Naive thymus-derived CD4-positive, alpha-beta T cell (primary cell): ENCODE results near the gene NEDD4L. TPM values are rescaled to one million over a fixed set of nuclear protein-coding genes. Genes with fewer than 3 reads are reported as not detected.

Source experiments
- ATAC-seq: fragments of 150-1000 bp; cut with Tn5 transposase; 2 replicates; pipeline ENCODE4 v1.10.0; 2021; ENCODE audit warnings: mild to moderate bottlenecking, moderate library complexity
- CTCF ChIA-PET: fragments of 350-600 bp; sonication (Branson Sonifier 250); formaldehyde crosslinking; loops from one replicate; lab custom pipeline; 2021; ENCODE audit warnings: antibody characterized with exemption; lab: Charles Lee
- POLR2A ChIA-PET: fragments of 350-600 bp; sonication (Branson Sonifier 250); formaldehyde crosslinking; loops from one replicate; lab custom pipeline; 2021; ENCODE audit warnings: antibody characterized with exemption, inconsistent platforms; lab: Charles Lee
- DNase-seq, 9 donors: peaks; one replicate each; pipeline versions ENCODE4 v3.0.0 to v3.0.0-alpha.2; 2020 to 2022; ENCODE audit warnings: mixed read lengths in 1 of 9
- H3K27ac ChIP-seq: one replicate; pipeline ENCODE4 v1.7.0; 2013; ENCODE audit warnings: mild to moderate bottlenecking, low read depth, low read length, moderate library complexity
- H3K27me3 ChIP-seq, 2 donors: one replicate each; pipeline ENCODE4 v1.7.0; 2013; ENCODE audit warnings: low read length in 2 of 2, mild to moderate bottlenecking in 2 of 2, moderate library complexity in 2 of 2; ENCODE audit not compliant: control insufficient read depth in 2 of 2, insufficient read depth in 2 of 2
- H3K36me3 ChIP-seq, 3 experiments: 1 replicate in 2 of 3; 2 replicates in 1 of 3; pipeline ENCODE4 v1.7.0; 2013; ENCODE audit warnings: low read length in 3 of 3, mild to moderate bottlenecking in 3 of 3, moderate library complexity in 1 of 3; ENCODE audit not compliant: insufficient read depth in 3 of 3, control insufficient read depth in 2 of 3
- H3K4me1 ChIP-seq, 2 donors: one replicate each; pipeline ENCODE4 v1.7.0; 2013; ENCODE audit warnings: low read length in 2 of 2, mild to moderate bottlenecking in 2 of 2, moderate library complexity in 1 of 2; ENCODE audit not compliant: control insufficient read depth in 2 of 2, insufficient read depth in 2 of 2
- H3K4me3 ChIP-seq: 2 replicates; pipeline ENCODE4 v1.7.0; 2013; ENCODE audit warnings: mild to moderate bottlenecking, low read length
- H3K9me3 ChIP-seq, 3 experiments: 1 replicate in 2 of 3; 2 replicates in 1 of 3; pipeline ENCODE4 v1.7.0; 2013; ENCODE audit warnings: low read length in 3 of 3; ENCODE audit not compliant: control insufficient read depth in 2 of 3
- H3K27ac Mint-ChIP-seq, 9 donors: one replicate each; pipeline ENCODE4 v1.8.0; 2020 to 2022; ENCODE audit warnings: mixed read lengths in 9 of 9, mild to moderate bottlenecking in 8 of 9, moderate library complexity in 5 of 9, inconsistent platforms in 2 of 9
- H3K27me3 Mint-ChIP-seq, 5 donors: one replicate each; pipeline ENCODE4 v1.8.0; 2021 to 2022; ENCODE audit warnings: mixed read lengths in 5 of 5, mild to moderate bottlenecking in 1 of 5
- H3K36me3 Mint-ChIP-seq, 5 donors: one replicate each; pipeline ENCODE4 v1.8.0; 2020 to 2022; ENCODE audit warnings: mixed read lengths in 5 of 5, mild to moderate bottlenecking in 3 of 5, inconsistent platforms in 1 of 5
- H3K4me1 Mint-ChIP-seq, 7 donors: one replicate each; pipeline ENCODE4 v1.8.0; 2020 to 2022; ENCODE audit warnings: mixed read lengths in 7 of 7, mild to moderate bottlenecking in 3 of 7, inconsistent platforms in 1 of 7
- H3K4me3 Mint-ChIP-seq, 10 donors: one replicate each; pipeline ENCODE4 v1.8.0; 2020 to 2022; ENCODE audit warnings: mild to moderate bottlenecking in 10 of 10, mixed read lengths in 10 of 10, moderate library complexity in 6 of 10, inconsistent platforms in 2 of 10
- H3K9me3 Mint-ChIP-seq, 11 donors: one replicate each; pipeline ENCODE4 v1.8.0; 2020 to 2022; ENCODE audit warnings: mixed read lengths in 11 of 11, mild to moderate bottlenecking in 4 of 11, inconsistent platforms in 1 of 11, moderate library complexity in 1 of 11
- intact Hi-C, 2 donors: fragments of 100-400 bp; cut with micrococcal nuclease; formaldehyde crosslinking; loops; one replicate each; pipeline ENCODE4 v1.15.1; 2023
- polyA plus RNA-seq, 2 donors: library from polyadenylated mRNA; unstranded; fragments of 300-500 nt; fragmentation: Illumina TruSeq; gene quantifications; one replicate each; pipeline ENCODE4 v1.2.3, GENCODE V29; 2021
- total RNA-seq, 6 experiments: library from RNA in 5 of 6; stranded (reverse) in 5 of 6; gene quantifications; 1 replicate in 5 of 6; 2 replicates in 1 of 6; pipeline ENCODE4 v1.2.3 and lab custom pipeline; 2021 to 2026

Gene NEDD4L
- total and polyA plus RNA-seq, 7 experiments from 2014 or later = 1.1 to 10.3 (median 4.2) TPM

GRCh38 chr18:58064406-58064998 is 20.5 kb downstream of the NEDD4L start:
- Mint-ChIP-seq H3K27me3 (peaks cover 7 to 10% (median 8%) of the 10 kb centered on the region in 5 donors), H3K27ac (no peak overlapping the region), H3K9me3 (no peaks in the 10 kb centered on the region), H3K4me3 (no peak overlapping the region), H3K4me1 (no peaks in the 10 kb centered on the region), H3K36me3 (peaks cover 0 to 5% (median 0%) of the 10 kb centered on the region in 5 donors)
- ATAC-seq = no peak
- DNase-seq = no peak
- POLR2A ChIA-PET = no interaction called here
- Histone ChIP-seq H3K27me3 (no peaks in the 10 kb centered on the region), H3K27ac (no peak overlapping the region), H3K4me3 (no peak overlapping the region), H3K36me3 (no peaks in the 10 kb centered on the region), H3K4me1 (no peaks in the 10 kb centered on the region), H3K9me3 (no peaks in the 10 kb centered on the region)
- intact Hi-C loops = no loop called here
- CTCF ChIA-PET = no interaction called here

GRCh38 chr18:58065956-58066355 is 21.9 kb downstream of the NEDD4L start:
- ChIA-PET CTCF (no interaction called here), POLR2A (no interaction called here)
- no peaks in the 10 kb centered on the region for H3K4me1 Mint-ChIP-seq

GRCh38 chr18:58067601-58068000 is 23.6 kb downstream of the NEDD4L start:
- peaks cover 7 to 10% (median 8%) of the 10 kb centered on the region in 5 donors for H3K27me3 Mint-ChIP-seq
- DNase-seq (no peak), ATAC-seq (no peak)
- H3K9me3 Mint-ChIP-seq = peaks cover 0 to 2% (median 0%) of the 10 kb centered on the region in 11 donors
- POLR2A ChIA-PET = no interaction called here
- H3K4me3 Mint-ChIP-seq = no peak overlapping the region
- H3K36me3 Mint-ChIP-seq = peaks cover 0 to 5% (median 0%) of the 10 kb centered on the region in 5 donors
- no peak overlapping the region for H3K4me3 ChIP-seq
- CTCF ChIA-PET = no interaction called here
- no peak overlapping the region for H3K27ac Mint-ChIP-seq
- no peak overlapping the region for H3K27ac ChIP-seq
- intact Hi-C loops = no loop called here
- no peaks in the 10 kb centered on the region for H3K4me1 Mint-ChIP-seq
- no peaks in the 10 kb centered on the region for H3K9me3 ChIP-seq
- H3K36me3 ChIP-seq = no peaks in the 10 kb centered on the region
- no peaks in the 10 kb centered on the region for H3K27me3 ChIP-seq
- H3K4me1 ChIP-seq = no peaks in the 10 kb centered on the region

More at GRCh38 chr18:58065956-58066355, 21.9 kb downstream of the NEDD4L start:
- peaks cover 0 to 5% (median 0%) of the 10 kb centered on the region in 5 donors for H3K36me3 Mint-ChIP-seq
- no peaks in the 10 kb centered on the region for H3K9me3 Mint-ChIP-seq
- H3K36me3 ChIP-seq = no peaks in the 10 kb centered on the region
- H3K27me3 ChIP-seq = no peaks in the 10 kb centered on the region
- H3K4me3 ChIP-seq = no peak overlapping the region
- H3K27ac ChIP-seq = no peak overlapping the region
- H3K9me3 ChIP-seq = no peaks in the 10 kb centered on the region
- H3K27ac Mint-ChIP-seq = no peak overlapping the region
- no peak for DNase-seq
- no peak for ATAC-seq
- peaks cover 7 to 10% (median 8%) of the 10 kb centered on the region in 5 donors for H3K27me3 Mint-ChIP-seq
- no peaks in the 10 kb centered on the region for H3K4me1 ChIP-seq
- intact Hi-C loops = no loop called here
- no peak overlapping the region for H3K4me3 Mint-ChIP-seq

GRCh38 chr18:58069099-58069498 is 25.1 kb downstream of the NEDD4L start:
- Histone ChIP-seq H3K27me3 (no peaks in the 10 kb centered on the region), H3K9me3 (no peaks in the 10 kb centered on the region), H3K36me3 (no peaks in the 10 kb centered on the region), H3K4me1 (no peaks in the 10 kb centered on the region), H3K27ac (no peak overlapping the region), H3K4me3 (no peak overlapping the region)
- ChIA-PET POLR2A (no interaction called here), CTCF (no interaction called here)
- H3K27ac Mint-ChIP-seq = no peak overlapping the region
- H3K36me3 Mint-ChIP-seq = peaks cover 0 to 5% (median 0%) of the 10 kb centered on the region in 5 donors
- no peak overlapping the region for H3K4me3 Mint-ChIP-seq
- peaks cover 0 to 2% (median 0%) of the 10 kb centered on the region in 11 donors for H3K9me3 Mint-ChIP-seq
- ATAC-seq (no peak), DNase-seq (no peak)
- H3K27me3 Mint-ChIP-seq = peaks cover 7 to 16% (median 8%) of the 10 kb centered on the region in 5 donors
- no peaks in the 10 kb centered on the region for H3K4me1 Mint-ChIP-seq
- intact Hi-C loops = no loop called here

GRCh38 chr18:58069721-58070292 is 25.8 kb downstream of the NEDD4L start:
- Histone ChIP-seq H3K36me3 (no peaks in the 10 kb centered on the region), H3K27me3 (no peaks in the 10 kb centered on the region), H3K27ac (no peak overlapping the region), H3K4me3 (no peak overlapping the region), H3K9me3 (no peaks in the 10 kb centered on the region), H3K4me1 (no peaks in the 10 kb centered on the region)
- peaks cover 0 to 2% (median 0%) of the 10 kb centered on the region in 11 donors for H3K9me3 Mint-ChIP-seq
- no peaks in the 10 kb centered on the region for H3K4me1 Mint-ChIP-seq
- intact Hi-C loops = no loop called here
- CTCF ChIA-PET = no interaction called here
- H3K36me3 Mint-ChIP-seq = peaks cover 0 to 5% (median 0%) of the 10 kb centered on the region in 5 donors
- peaks cover 7 to 16% (median 12%) of the 10 kb centered on the region in 5 donors for H3K27me3 Mint-ChIP-seq
- H3K27ac Mint-ChIP-seq = no peak overlapping the region
- DNase-seq (no peak), ATAC-seq (no peak)
- POLR2A ChIA-PET = no interaction called here
- H3K4me3 Mint-ChIP-seq = no peak overlapping the region

GRCh38 chr18:58076052-58076451 is 32.0 kb downstream of the NEDD4L start:
- Mint-ChIP-seq H3K27ac (no peak overlapping the region), H3K9me3 (peaks cover 0 to 2% (median 0%) of the 10 kb centered on the region in 11 donors), H3K4me3 (no peak overlapping the region), H3K27me3 (peaks cover 3 to 21% (median 16%) of the 10 kb centered on the region in 5 donors), H3K36me3 (no peaks in the 10 kb centered on the region), H3K4me1 (no peaks in the 10 kb centered on the region)
- POLR2A ChIA-PET = no interaction called here
- DNase-seq (no peak), ATAC-seq (no peak)
- no peaks in the 10 kb centered on the region for H3K27me3 ChIP-seq
- no peak overlapping the region for H3K27ac ChIP-seq
- no peaks in the 10 kb centered on the region for H3K4me1 ChIP-seq
- intact Hi-C loops = no loop called here
- no peaks in the 10 kb centered on the region for H3K36me3 ChIP-seq
- no peaks in the 10 kb centered on the region for H3K9me3 ChIP-seq
- CTCF ChIA-PET = interaction anchor here (0.7 kb wide), 1 partner anchor 90 kb away, joined by 4 read pairs; no protein-coding TSS in a partner anchor
- no peak overlapping the region for H3K4me3 ChIP-seq

- Histone ChIP-seq H3K27ac (no peak overlapping the region), H3K4me1 (no peaks in the 10 kb centered on the region), H3K27me3 (no peaks in the 10 kb centered on the region), H3K9me3 (no peaks in the 10 kb centered on the region), H3K4me3 (no peak overlapping the region), H3K36me3 (no peaks in the 10 kb centered on the region)
- Mint-ChIP-seq H3K4me3 (no peak overlapping the region), H3K27ac (no peak overlapping the region), H3K27me3 (peaks cover 3 to 21% (median 16%) of the 10 kb centered on the region in 5 donors), H3K4me1 (no peaks in the 10 kb centered on the region), H3K9me3 (no peaks in the 10 kb centered on the region), H3K36me3 (no peaks in the 10 kb centered on the region)
- POLR2A ChIA-PET = no interaction called here
- intact Hi-C loops = no loop called here
- DNase-seq (no peak), ATAC-seq (no peak)
- CTCF ChIA-PET = no interaction called here
These were observed 33.3 kb downstream of the NEDD4L start for GRCh38 chr18:58077329-58077728.
